HepG2 (cell line): ENCODE measurements around the gene CTDNEP1. TPM values are rescaled to one million over a fixed set of nuclear protein-coding genes. Genes with fewer than 3 reads are reported as not detected.
A peak's percentile ranks its signal among the peaks of the same experiment; 100 is the strongest.

Source experiments
- AGO2 ChIP-seq: fragments of 200-400 bp; formaldehyde crosslinking; optimal IDR thresholded peaks from 2 replicates; pipeline ENCODE3; 2017; ENCODE audit warnings: mild to moderate bottlenecking, low read depth, low read length, moderate library complexity
- ATF7-NPFF ChIP-seq: sonication (generic); formaldehyde crosslinking; IDR thresholded peaks from 2 replicates; pipeline ENCODE4 v1.8.1; 2023; ENCODE audit warnings: mild to moderate bottlenecking, low read depth, missing genetic modification reagents, moderate library complexity
- HDAC6 ChIP-seq: fragments of 200-600 bp; sonication (generic); IDR thresholded peaks from 2 replicates; pipeline ENCODE4 v1.7.0; 2017; ENCODE audit warnings: mild to moderate bottlenecking, antibody characterized with exemption, low read length, low read depth
- HIC2 ChIP-seq: sonication (generic); formaldehyde crosslinking; IDR thresholded peaks from 2 replicates; pipeline ENCODE4 v1.9.0; 2022; ENCODE audit warnings: low read depth, missing genetic modification reagents
- HINFP ChIP-seq: sonication (generic); formaldehyde crosslinking; IDR thresholded peaks from 2 replicates; pipeline ENCODE4 v1.4.0; 2020; ENCODE audit warnings: low read depth, mild to moderate bottlenecking, missing genetic modification reagents
- HOXA9 ChIP-seq: sonication (generic); formaldehyde crosslinking; IDR thresholded peaks from 2 replicates; pipeline ENCODE4 v1.8.1; 2022; ENCODE audit warnings: missing genetic modification reagents, mild to moderate bottlenecking, moderate library complexity, borderline replicate concordance
- JUN ChIP-seq: sonication (generic); formaldehyde crosslinking; IDR thresholded peaks from 2 replicates; pipeline ENCODE4 v1.4.0; 2020; ENCODE audit warnings: mild to moderate bottlenecking, missing genetic modification reagents
- KLF6 ChIP-seq: IDR thresholded peaks from 2 replicates; pipeline ENCODE4 v1.8.0; 2016; ENCODE audit warnings: missing biosample characterization, missing genetic modification reagents
- MED8 ChIP-seq: sonication (generic); formaldehyde crosslinking; IDR thresholded peaks from 2 replicates; pipeline ENCODE4 v1.8.1; 2023; ENCODE audit warnings: mild to moderate bottlenecking, missing genetic modification reagents; ENCODE audit not compliant: insufficient replicate concordance
- MIER2 ChIP-seq: IDR thresholded peaks from 2 replicates; pipeline ENCODE4 v1.6.1; 2016; ENCODE audit warnings: missing biosample characterization, missing genetic modification reagents
- MXD4 ChIP-seq: IDR thresholded peaks from 2 replicates; pipeline ENCODE4 v1.6.1; 2016; ENCODE audit warnings: mild to moderate bottlenecking, missing biosample characterization, missing genetic modification reagents
- NCOA2 ChIP-seq: sonication (generic); formaldehyde crosslinking; IDR thresholded peaks from 2 replicates; pipeline ENCODE4 v1.8.0; 2022; ENCODE audit warnings: inconsistent platforms
- NR2F6 ChIP-seq, 2 experiments: IDR thresholded peaks; 2 replicates each; pipeline ENCODE4 v1.6.1; 2016; ENCODE audit warnings: antibody characterized with exemption in 1 of 2, mild to moderate bottlenecking in 1 of 2
- NR3C1 ChIP-seq: sonication (generic); formaldehyde crosslinking; IDR thresholded peaks from 2 replicates; pipeline ENCODE4 v1.4.0; 2020; ENCODE audit warnings: missing genetic modification reagents
- YY1 ChIP-seq: IDR thresholded peaks from 2 replicates; pipeline ENCODE4 v1.6.1; 2011; ENCODE audit warnings: low read length, low read depth, moderate library complexity, mild to moderate bottlenecking; ENCODE audit not compliant: insufficient read depth, insufficient replicate concordance
- ZBED4 ChIP-seq: sonication (generic); formaldehyde crosslinking; IDR thresholded peaks from 2 replicates; pipeline ENCODE4 v1.4.0; 2020; ENCODE audit warnings: missing genetic modification reagents, borderline replicate concordance
- ZNF503 ChIP-seq: sonication (generic); formaldehyde crosslinking; IDR thresholded peaks from 2 replicates; pipeline ENCODE4 v1.4.0; 2020; ENCODE audit warnings: missing genetic modification reagents
- ZNF619 ChIP-seq: sonication (generic); formaldehyde crosslinking; IDR thresholded peaks from 2 replicates; pipeline ENCODE4 v1.4.0; 2020; ENCODE audit warnings: mild to moderate bottlenecking, missing genetic modification reagents
- ZNF740 ChIP-seq: sonication (generic); formaldehyde crosslinking; IDR thresholded peaks from 2 replicates; pipeline ENCODE4 v1.4.0; 2020; ENCODE audit warnings: missing genetic modification reagents
- ZNF768 ChIP-seq: sonication (generic); formaldehyde crosslinking; IDR thresholded peaks from 2 replicates; pipeline ENCODE4 v1.4.0; 2020; ENCODE audit warnings: missing genetic modification reagents
- ZSCAN30 ChIP-seq: sonication (generic); formaldehyde crosslinking; IDR thresholded peaks from 2 replicates; pipeline ENCODE4 v1.5.0; 2020; ENCODE audit warnings: mild to moderate bottlenecking, missing genetic modification reagents
- polyA plus RNA-seq, 8 experiments: library from polyadenylated mRNA; depleted of rRNA in 3 of 8; stranded (reverse) in 7 of 8; unstranded in 1 of 8; fragments of >200 nt; fragmentation: Illumina TruSeq in 4 of 8; extraction: Trizol in 4 of 8; gene quantifications; 2 replicates each; pipeline versions ENCODE4 v1.2.1 to v1.2.3, GENCODE V29; 2011 to 2016; ENCODE audit warnings: low read depth in 4 of 8, missing spikeins in 1 of 8, mixed read lengths in 1 of 8; ENCODE audit not compliant: insufficient read depth in 1 of 8
- total RNA-seq, 5 experiments: library from RNA; depleted of rRNA; stranded (reverse); fragments of >200 nt; fragmentation: Illumina TruSeq; extraction: Trizol; gene quantifications; 2 replicates each; pipeline ENCODE4 v1.2.3, GENCODE V29; 2016; ENCODE audit warnings: low read depth in 1 of 5

Gene CTDNEP1
- total and polyA plus RNA-seq, 2 of the 13 experiments (the other 11 are each of a cell fraction or from before 2014, with no cell fraction given): 19.8 to 118 TPM

GRCh38 chr17:7251661-7252175 lies at the start of gene CTDNEP1 (continued):
- TF ChIP-seq HINFP (CRISPR knock-in tag) (no peak), MIER2 (CRISPR knock-in tag) (no peak), JUN (CRISPR knock-in tag) (no peak), HDAC6 (no peak), NR2F6 (IDR thresholded peaks at IDR 0.05) (no peak), NR2F6 (CRISPR knock-in tag; IDR thresholded peaks at IDR 0.05) (no peak; the same call in 1 of the 2 replicates), YY1 (peak; percentile 96), ZNF768 (no peak), NR3C1 (CRISPR knock-in tag) (no peak), KLF6 (peak; percentile 21; the same call in 1 of the 2 replicates), NCOA2 (no peak), ZNF619 (CRISPR knock-in tag) (no peak), MED8 (CRISPR knock-in tag) (no peak), ZNF503 (no peak), ZNF740 (CRISPR knock-in tag) (no peak), ZBED4 (CRISPR knock-in tag) (no peak), ATF7-NPFF (CRISPR knock-in tag) (no peak; the same call in 1 of the 2 replicates), ZSCAN30 (0 out of 2 replicates have a peak, but pooled peaks have one; percentile 30), AGO2 (no peak), HIC2 (CRISPR knock-in tag) (no peak), HOXA9 (CRISPR knock-in tag) (no peak), MXD4 (CRISPR knock-in tag) (no peak)
